ENCODE measurements around the gene PLA2G2F.
"Not testable (repeated sequence)": the region's sequence is repeated elsewhere in the genome, so short reads cannot be mapped to it uniquely, and the experiment has no call there.

The PLA2G2F gene

DNA sequence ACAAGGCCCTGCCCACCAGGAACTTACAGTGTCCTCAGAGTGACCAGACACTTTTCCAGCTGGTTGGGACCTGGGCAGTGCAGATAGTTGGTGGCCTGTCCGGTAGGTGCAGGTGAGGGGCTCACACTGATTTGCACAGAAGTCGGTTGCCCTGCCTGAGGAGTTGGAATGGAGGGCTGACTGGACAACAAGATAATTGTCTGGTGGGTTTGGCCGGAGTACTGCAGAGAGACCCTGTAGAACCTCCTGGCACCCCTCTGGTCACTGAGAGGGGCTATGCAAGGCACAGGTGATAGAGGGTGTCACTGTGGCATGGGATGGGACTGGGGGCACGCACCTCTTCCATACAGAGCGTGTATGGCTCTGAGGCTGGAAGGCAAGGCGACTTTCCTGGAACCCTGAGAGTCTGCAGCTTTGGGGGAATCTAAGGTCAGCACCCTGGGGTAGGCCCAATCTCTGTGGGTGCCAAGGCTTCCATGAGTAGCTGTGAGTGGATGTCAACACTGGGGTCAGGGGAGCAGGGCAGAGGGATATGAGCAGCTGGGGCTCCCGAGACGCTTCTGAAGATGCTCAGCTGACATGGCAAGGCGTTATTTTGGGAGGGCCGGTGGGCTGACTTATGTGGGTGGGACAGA, 12.2 kb upstream of the PLA2G2F start:
- no peaks in the 10 kb centered on the region for H3K36me3 ChIP-seq (ENCODE audit: control insufficient read depth, insufficient read depth, low read length)
- H3K4me3 ChIP-seq (ENCODE audit: extremely low read depth, insufficient read depth, low read length, poor library complexity, severe bottlenecking): no peak overlapping the region
- no peaks in the 10 kb centered on the region for H3K4me1 ChIP-seq (ENCODE audit: control insufficient read depth, insufficient read depth, low read length, poor library complexity, severe bottlenecking)
- WGBS, 2 experiments (ENCODE audit: insufficient coverage in 2 of 2): 94 to 95% methylated on average over 6 to 10 of the region's 10 CpGs
- H3K9me3 ChIP-seq (ENCODE audit: control insufficient read depth, low read length): peaks cover 9% of the 10 kb centered on the region
- no peak overlapping the region for H3K27ac ChIP-seq (ENCODE audit: low read depth, low read length, severe bottlenecking)

DNA sequence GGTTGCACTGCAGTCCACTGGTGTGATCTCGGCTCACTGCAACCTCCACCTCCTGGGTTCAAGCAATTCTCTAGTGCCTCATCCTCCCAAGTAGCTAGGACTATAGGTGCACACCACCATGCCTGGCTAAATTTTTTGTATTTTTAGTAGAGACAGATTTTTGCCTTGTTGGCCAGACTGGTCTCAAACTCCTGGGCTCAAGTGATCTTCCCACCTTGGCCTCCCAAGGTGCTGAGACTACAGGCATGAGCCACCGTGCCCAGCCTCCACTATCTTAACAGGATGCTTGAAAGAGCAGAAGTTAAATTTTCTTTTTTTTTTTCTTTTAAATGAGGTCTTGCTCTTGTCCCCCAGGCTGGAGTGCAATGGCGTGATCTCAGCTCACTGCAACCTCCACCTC, 8.6 kb upstream of the PLA2G2F start:
- H3K36me3 ChIP-seq (ENCODE audit: control insufficient read depth, insufficient read depth, low read length); H3K4me3 ChIP-seq (ENCODE audit: extremely low read depth, insufficient read depth, low read length, poor library complexity, severe bottlenecking); H3K9me3 ChIP-seq (ENCODE audit: control insufficient read depth, low read length); H3K4me1 ChIP-seq (ENCODE audit: control insufficient read depth, insufficient read depth, low read length, poor library complexity, severe bottlenecking); H3K27ac ChIP-seq (ENCODE audit: low read depth, low read length, severe bottlenecking): not testable (repeated sequence)
- WGBS, 2 experiments (ENCODE audit: insufficient coverage in 2 of 2): 67 to 83% methylated on average over 1 to 2 of the region's 3 CpGs

DNA sequence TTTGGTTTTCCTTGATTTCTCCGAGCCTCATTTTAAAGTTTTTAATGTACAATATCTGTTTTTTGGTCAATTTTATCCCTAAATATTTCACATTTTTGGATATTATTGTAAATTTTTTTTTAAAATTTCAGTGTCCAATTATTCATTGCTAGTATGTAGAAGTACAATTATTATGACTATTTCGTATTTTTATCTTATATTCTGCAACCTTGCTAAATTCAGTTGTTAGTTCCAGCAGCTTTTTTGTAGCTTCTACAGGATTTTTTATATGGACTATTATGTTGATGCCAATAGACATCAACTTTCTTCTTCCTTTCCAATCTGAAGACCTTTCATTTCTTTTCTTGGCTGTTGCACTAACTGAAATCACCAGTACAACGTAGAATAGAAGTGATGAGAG, 4.1 kb upstream of the PLA2G2F start:
- Histone ChIP-seq H3K9me3 (ENCODE audit: control insufficient read depth, low read length) (peaks cover 4% of the 10 kb centered on the region), H3K4me3 (ENCODE audit: extremely low read depth, insufficient read depth, low read length, poor library complexity, severe bottlenecking) (no peak overlapping the region), H3K27ac (ENCODE audit: low read depth, low read length, severe bottlenecking) (no peak overlapping the region), H3K36me3 (ENCODE audit: control insufficient read depth, insufficient read depth, low read length) (no peaks in the 10 kb centered on the region), H3K4me1 (ENCODE audit: control insufficient read depth, insufficient read depth, low read length, poor library complexity, severe bottlenecking) (no peaks in the 10 kb centered on the region)
- 100% methylated on average over 1 of the region's 3 CpGs; no CpG with 5 or more reads in 1 of the 2 experiments for WGBS, 2 experiments (ENCODE audit: insufficient coverage in 2 of 2)

DNA sequence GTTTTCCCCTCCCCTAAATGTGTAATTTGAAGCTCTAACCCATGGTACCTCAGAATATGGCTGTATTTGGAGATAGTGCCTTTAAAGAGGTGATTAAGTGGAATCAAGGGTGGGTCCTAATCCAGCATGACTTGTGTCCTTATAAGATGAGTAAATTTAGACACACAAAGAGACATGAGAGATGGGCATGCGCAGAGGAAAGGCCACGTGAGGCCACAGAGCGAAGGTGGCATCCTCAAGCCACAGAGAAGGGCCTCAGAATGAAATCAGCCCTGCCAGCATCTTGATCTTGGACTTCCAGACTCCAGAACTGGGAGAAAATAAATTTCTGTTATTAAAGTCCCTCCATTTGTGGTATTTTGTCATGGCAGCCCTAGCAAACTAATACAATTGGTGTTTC, 2.9 kb upstream of the PLA2G2F start:
- Histone ChIP-seq H3K27ac (ENCODE audit: low read depth, low read length, severe bottlenecking) (no peak overlapping the region), H3K9me3 (ENCODE audit: control insufficient read depth, low read length) (no peaks in the 10 kb centered on the region), H3K4me3 (ENCODE audit: extremely low read depth, insufficient read depth, low read length, poor library complexity, severe bottlenecking) (no peak overlapping the region), H3K4me1 (ENCODE audit: control insufficient read depth, insufficient read depth, low read length, poor library complexity, severe bottlenecking) (no peaks in the 10 kb centered on the region), H3K36me3 (ENCODE audit: control insufficient read depth, insufficient read depth, low read length) (no peaks in the 10 kb centered on the region)
- WGBS, 2 experiments (ENCODE audit: insufficient coverage in 2 of 2): 85 to 96% methylated on average over 3 of the region's 3 CpGs

DNA sequence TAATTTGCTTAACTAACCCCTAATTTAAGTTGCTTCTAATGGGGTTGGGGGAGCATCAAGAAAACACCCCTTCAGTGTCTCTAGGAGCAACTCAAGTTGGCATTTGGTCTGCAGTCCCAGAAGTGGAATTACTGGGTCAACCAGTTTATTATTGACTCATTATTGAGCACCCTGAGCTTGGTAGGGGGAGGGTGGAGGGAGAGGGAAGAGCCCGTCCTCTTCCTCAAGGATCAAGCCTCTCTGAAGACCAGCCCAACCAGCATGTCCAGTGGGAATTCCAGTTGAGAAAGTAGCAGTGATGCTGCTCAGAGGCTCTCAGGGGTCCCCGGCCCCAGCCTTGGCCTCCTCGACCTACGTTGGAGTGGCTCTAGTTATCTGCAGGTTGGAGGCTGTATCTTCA, 2.1 kb upstream of the PLA2G2F start:
- Histone ChIP-seq H3K27ac (ENCODE audit: low read depth, low read length, severe bottlenecking) (no peak overlapping the region), H3K4me3 (ENCODE audit: extremely low read depth, insufficient read depth, low read length, poor library complexity, severe bottlenecking) (no peak overlapping the region), H3K36me3 (ENCODE audit: control insufficient read depth, insufficient read depth, low read length) (no peaks in the 10 kb centered on the region), H3K4me1 (ENCODE audit: control insufficient read depth, insufficient read depth, low read length, poor library complexity, severe bottlenecking) (no peaks in the 10 kb centered on the region), H3K9me3 (ENCODE audit: control insufficient read depth, low read length) (no peaks in the 10 kb centered on the region)
- WGBS, 2 experiments (ENCODE audit: insufficient coverage in 2 of 2): 86 to 88% methylated on average over 2 to 4 of the region's 4 CpGs

DNA sequence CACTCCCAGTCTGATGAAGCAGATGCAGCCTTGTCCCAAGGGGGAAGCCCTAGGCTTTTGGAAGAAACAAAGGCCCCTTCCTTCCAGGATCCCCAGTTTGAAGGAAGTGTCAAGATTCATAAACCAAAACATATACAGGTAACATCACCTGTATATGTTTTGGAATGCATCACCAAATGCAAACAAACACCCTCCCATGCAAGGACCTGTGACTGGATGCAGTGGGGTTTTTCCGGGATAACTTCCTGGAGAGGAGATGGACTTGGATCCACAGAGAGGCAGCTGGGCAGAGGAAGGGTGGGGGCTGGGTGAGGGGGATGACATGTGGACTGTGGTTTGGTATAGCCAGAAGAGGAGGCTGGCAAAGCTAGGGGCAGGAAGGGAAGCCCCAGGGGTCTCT, 1.5 kb upstream of the PLA2G2F start:
- Histone ChIP-seq H3K9me3 (ENCODE audit: control insufficient read depth, low read length) (no peaks in the 10 kb centered on the region), H3K4me1 (ENCODE audit: control insufficient read depth, insufficient read depth, low read length, poor library complexity, severe bottlenecking) (no peaks in the 10 kb centered on the region), H3K36me3 (ENCODE audit: control insufficient read depth, insufficient read depth, low read length) (no peaks in the 10 kb centered on the region), H3K27ac (ENCODE audit: low read depth, low read length, severe bottlenecking) (no peak overlapping the region), H3K4me3 (ENCODE audit: extremely low read depth, insufficient read depth, low read length, poor library complexity, severe bottlenecking) (no peak overlapping the region)
- WGBS, 2 experiments (ENCODE audit: insufficient coverage in 2 of 2): 100% methylated on average over 1 of the region's 1 CpG; no CpG with 5 or more reads in 1 of the 2 experiments

DNA sequence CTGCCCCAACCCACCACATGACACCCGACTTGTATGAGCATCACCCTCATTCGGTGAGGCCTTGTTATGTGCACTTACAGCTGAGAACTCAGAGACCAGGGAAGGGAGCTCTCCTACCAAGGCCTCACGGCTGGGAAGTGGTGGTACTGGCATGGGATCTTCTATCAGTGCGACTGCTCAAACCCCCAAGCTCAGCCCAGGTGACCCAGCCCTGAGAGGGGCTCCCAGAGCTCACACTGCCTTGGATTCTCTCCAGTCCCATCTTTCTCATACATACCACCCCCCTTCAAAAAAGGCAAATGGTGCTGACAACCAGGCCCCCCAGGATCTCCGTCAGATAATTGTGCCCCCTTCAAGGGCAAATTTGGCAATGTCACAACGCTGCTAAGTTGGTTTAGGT, 777 bp upstream of the PLA2G2F start:
- Histone ChIP-seq H3K36me3 (ENCODE audit: control insufficient read depth, insufficient read depth, low read length) (no peaks in the 10 kb centered on the region), H3K4me3 (ENCODE audit: extremely low read depth, insufficient read depth, low read length, poor library complexity, severe bottlenecking) (no peak overlapping the region), H3K4me1 (ENCODE audit: control insufficient read depth, insufficient read depth, low read length, poor library complexity, severe bottlenecking) (no peaks in the 10 kb centered on the region), H3K27ac (ENCODE audit: low read depth, low read length, severe bottlenecking) (no peak overlapping the region), H3K9me3 (ENCODE audit: control insufficient read depth, low read length) (no peaks in the 10 kb centered on the region)
- WGBS, 2 experiments (ENCODE audit: insufficient coverage in 2 of 2): 89 to 90% methylated on average over 3 to 6 of the region's 6 CpGs

DNA sequence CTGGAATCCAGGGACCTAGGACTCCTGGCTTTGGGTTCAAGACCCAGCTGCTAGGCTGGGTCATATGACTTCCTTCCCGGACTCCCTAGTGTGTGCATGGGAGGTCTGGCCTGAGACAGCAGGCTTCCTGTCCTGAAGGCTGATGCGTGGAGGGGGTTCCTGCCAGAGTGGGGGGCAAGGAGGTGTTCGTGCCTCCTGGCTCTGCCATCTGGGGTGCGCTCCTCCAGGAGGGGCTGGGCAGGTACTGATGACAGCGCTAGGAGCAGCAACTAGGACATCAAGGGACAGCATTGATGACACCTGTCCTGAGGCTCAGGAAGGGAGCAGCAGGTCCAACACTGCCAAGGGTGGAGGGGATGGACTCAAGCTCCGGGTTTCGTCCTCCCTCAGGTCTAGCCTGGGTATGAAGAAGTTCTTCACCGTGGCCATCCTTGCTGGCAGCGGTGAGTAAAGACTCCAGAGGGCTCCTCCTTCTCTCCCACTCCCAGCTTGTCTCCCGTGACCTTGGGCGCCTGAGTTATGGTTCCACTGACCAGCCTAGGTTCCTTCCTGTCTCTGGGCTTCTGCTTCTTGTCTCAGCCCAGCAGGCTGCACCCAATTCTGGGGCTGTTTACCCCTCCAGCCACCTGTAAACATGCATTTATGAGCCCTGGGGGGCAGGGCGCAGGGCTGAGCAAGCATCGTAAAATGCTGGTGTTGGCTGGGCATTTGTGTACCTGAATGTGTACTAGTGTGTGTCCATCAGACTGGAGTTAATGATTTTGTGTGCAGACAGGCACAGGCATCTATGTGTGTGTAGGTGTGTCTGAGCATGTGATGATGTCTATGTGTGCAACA, 871 bp downstream of the PLA2G2F start:
- Histone ChIP-seq H3K36me3 (ENCODE audit: control insufficient read depth, insufficient read depth, low read length) (no peaks in the 10 kb centered on the region), H3K9me3 (ENCODE audit: control insufficient read depth, low read length) (no peaks in the 10 kb centered on the region), H3K4me3 (ENCODE audit: extremely low read depth, insufficient read depth, low read length, poor library complexity, severe bottlenecking) (no peak overlapping the region), H3K4me1 (ENCODE audit: control insufficient read depth, insufficient read depth, low read length, poor library complexity, severe bottlenecking) (no peaks in the 10 kb centered on the region), H3K27ac (ENCODE audit: low read depth, low read length, severe bottlenecking) (no peak overlapping the region)
- 92 to 96% methylated on average over 11 to 12 of the region's 13 CpGs for WGBS, 2 experiments (ENCODE audit: insufficient coverage in 2 of 2)

DNA sequence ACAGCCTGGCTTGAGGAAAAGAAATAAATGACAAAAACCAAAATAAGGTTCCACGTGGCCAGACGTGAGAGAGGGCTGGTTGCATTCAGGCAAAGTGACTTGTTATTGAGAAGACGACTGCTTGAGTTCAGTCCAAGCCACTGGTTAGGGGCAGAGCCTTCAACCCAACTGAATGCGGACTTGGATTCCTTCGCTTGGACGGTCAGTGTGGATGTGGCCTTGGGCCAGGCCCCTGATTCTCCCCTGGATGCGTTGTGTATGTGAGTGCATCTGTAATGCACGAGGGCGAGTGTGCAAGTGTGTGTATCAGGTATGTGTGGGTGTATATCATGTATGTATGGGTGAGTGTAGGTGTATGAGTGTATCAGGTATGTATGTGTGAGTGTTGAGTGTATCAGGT, 1.9 kb downstream of the PLA2G2F start:
- Histone ChIP-seq H3K4me1 (ENCODE audit: control insufficient read depth, insufficient read depth, low read length, poor library complexity, severe bottlenecking) (no peaks in the 10 kb centered on the region), H3K27ac (ENCODE audit: low read depth, low read length, severe bottlenecking) (no peak overlapping the region), H3K9me3 (ENCODE audit: control insufficient read depth, low read length) (no peaks in the 10 kb centered on the region), H3K36me3 (ENCODE audit: control insufficient read depth, insufficient read depth, low read length) (no peaks in the 10 kb centered on the region), H3K4me3 (ENCODE audit: extremely low read depth, insufficient read depth, low read length, poor library complexity, severe bottlenecking) (no peak overlapping the region)
- 88 to 92% methylated on average over 6 to 9 of the region's 9 CpGs for WGBS, 2 experiments (ENCODE audit: insufficient coverage in 2 of 2)

DNA sequence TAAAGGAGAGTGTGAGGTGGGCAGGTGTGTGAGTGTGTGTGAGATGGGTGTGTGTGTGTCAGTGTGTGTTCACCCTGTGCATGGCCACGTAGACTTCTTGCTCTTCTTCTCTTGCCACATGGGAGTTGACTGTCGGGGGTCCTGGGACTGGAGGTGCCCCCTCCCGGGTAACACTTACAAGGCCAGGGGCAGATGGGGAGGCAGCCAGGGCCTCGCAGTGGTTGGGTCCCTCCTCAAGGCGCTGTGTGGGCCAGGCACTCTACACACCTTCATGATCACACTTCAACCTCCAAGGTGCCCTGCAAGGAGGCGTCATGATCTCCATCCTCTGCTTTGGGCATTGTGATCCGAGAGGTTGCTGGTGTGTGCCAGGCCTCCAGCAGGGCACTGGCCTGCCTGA, 2.3 kb downstream of the PLA2G2F start:
- no peak overlapping the region for H3K4me3 ChIP-seq (ENCODE audit: extremely low read depth, insufficient read depth, low read length, poor library complexity, severe bottlenecking)
- no peaks in the 10 kb centered on the region for H3K9me3 ChIP-seq (ENCODE audit: control insufficient read depth, low read length)
- H3K4me1 ChIP-seq (ENCODE audit: control insufficient read depth, insufficient read depth, low read length, poor library complexity, severe bottlenecking): no peaks in the 10 kb centered on the region
- no peaks in the 10 kb centered on the region for H3K36me3 ChIP-seq (ENCODE audit: control insufficient read depth, insufficient read depth, low read length)
- 80 to 88% methylated on average over 5 to 7 of the region's 7 CpGs for WGBS, 2 experiments (ENCODE audit: insufficient coverage in 2 of 2)
- no peak overlapping the region for H3K27ac ChIP-seq (ENCODE audit: low read depth, low read length, severe bottlenecking)
